Globus pallidus (tissue), 1 donor: ENCODE results near the gene IMPA2.
A peak's percentile ranks its signal among the peaks of the same experiment; 100 is the strongest.
"Not testable (repeated sequence)": the region's sequence is repeated elsewhere in the genome, so short reads cannot be mapped to it uniquely, and the experiment has no call there.

Experiments
- DNase-seq: peaks from one replicate; pipeline ENCODE4 v3.0.0-alpha.2; 2015; ENCODE audit warnings: low spot score

IMPA2 gene

GRCh38 chr18:11962597-11962996, 18.7 kb upstream of the IMPA2 start:
- DNase-seq: no peak

GRCh38 chr18:11963991-11964484, 17.3 kb upstream of the IMPA2 start:
- DNase-seq: no peak

- no peak for DNase-seq
Observed at GRCh38 chr18:11969904-11970835, 11.1 kb upstream of the IMPA2 start.

- not testable (repeated sequence) for DNase-seq
Observed at GRCh38 chr18:11970836-11971226, 10.5 kb upstream of the IMPA2 start.

- DNase-seq: no peak
Observed at GRCh38 chr18:11972371-11973174, 8.7 kb upstream of the IMPA2 start.

GRCh38 chr18:11974741-11975325, 6.5 kb upstream of the IMPA2 start:
- DNase-seq: no peak

GRCh38 chr18:11975723-11976122, 5.6 kb upstream of the IMPA2 start:
- no peak for DNase-seq

- no peak for DNase-seq
Observed at GRCh38 chr18:11976315-11977152, 4.8 kb upstream of the IMPA2 start.

- no peak for DNase-seq
Observed at GRCh38 chr18:11977153-11977466, 4.2 kb upstream of the IMPA2 start.

GRCh38 chr18:11978956-11979355, 2.4 kb upstream of the IMPA2 start:
- no peak for DNase-seq

- DNase-seq: no peak
Observed at GRCh38 chr18:11980163-11980493, 1.2 kb upstream of the IMPA2 start.

GRCh38 chr18:11980494-11981191, 664 bp upstream of the IMPA2 start:
- DNase-seq: peak; percentile 73

GRCh38 chr18:11981543-11982366, 448 bp downstream of the IMPA2 start:
- DNase-seq: peak; percentile 24

- no peak for DNase-seq
Observed at GRCh38 chr18:11982981-11983380, 1.7 kb downstream of the IMPA2 start.

GRCh38 chr18:11983592-11983991, 2.3 kb downstream of the IMPA2 start:
- DNase-seq: no peak

GRCh38 chr18:11984091-11984490, 2.8 kb downstream of the IMPA2 start:
- no peak for DNase-seq

- DNase-seq: no peak
Observed at GRCh38 chr18:11985586-11985985, 4.3 kb downstream of the IMPA2 start.

- no peak for DNase-seq
Observed at GRCh38 chr18:11986061-11986460, 4.8 kb downstream of the IMPA2 start.

- no peak for DNase-seq
Observed at GRCh38 chr18:11987527-11987926, 6.2 kb downstream of the IMPA2 start.

GRCh38 chr18:11989174-11989573, 7.9 kb downstream of the IMPA2 start:
- no peak for DNase-seq
